HepG2 (cell line): ENCODE results near the gene IRS2. TPM values are rescaled to one million over a fixed set of nuclear protein-coding genes. Genes with fewer than 3 reads are reported as not detected.

Experiments
- ATAC-seq: fragments of 200-7000 bp; cut with Tn5 transposase; 3 replicates; pipeline ENCODE4 v1.9.1; 2020; ENCODE audit warnings: mild to moderate bottlenecking, moderate library complexity
- BruUV-seq: library from RNA; stranded (reverse); fragments of 400-500 nt; replicated peaks from 2 replicates; lab custom pipeline; 2021; lab: Mats Ljungman, UMichigan
- CTCF ChIA-PET: fragments of 300-600 bp; formaldehyde crosslinking; extraction: SDS; loops from one replicate; lab custom pipeline; 2021; ENCODE audit warnings: low total read pairs, inconsistent platforms, low intra/inter-chr PET ratio; lab: Yijun Ruan, JAX
- POLR2A ChIA-PET: fragments of 350-600 bp; sonication (Branson Sonifier 250); formaldehyde crosslinking; loops from one replicate; lab custom pipeline; 2020; ENCODE audit warnings: antibody characterized with exemption, inconsistent platforms; lab: Yijun Ruan, JAX
- DNase-seq: peaks from one replicate; pipeline ENCODE4 v3.0.0-alpha.2; 2015; ENCODE audit warnings: low spot score
- FAIRE-seq: peaks from 3 replicates; lab custom pipeline; 2011; peaks lifted over from hg19 to GRCh38; lab: Jason Lieb, UNC
- H2AFZ ChIP-seq: one replicate; pipeline ENCODE4 v1.6.1; 2011; ENCODE audit warnings: low read length, inconsistent platforms
- H3K27ac ChIP-seq: fragments of 300-600 bp; 3 replicates; pipeline ENCODE4 v1.8.0; 2011; ENCODE audit warnings: mixed run types, mild to moderate bottlenecking, mixed read lengths, low read length, inconsistent platforms; ENCODE audit not compliant: insufficient read depth; ENCODE audit errors: extremely low read length
- H3K27me3 ChIP-seq, 2 experiments: fragments of 200-600 bp in 1 of 2; 2 replicates in 1 of 2; 3 replicates in 1 of 2; pipeline versions ENCODE4 v1.6.0 to v1.8.0; 2011; ENCODE audit warnings: low read length in 2 of 2, mild to moderate bottlenecking in 2 of 2, moderate library complexity in 2 of 2, inconsistent platforms in 1 of 2; ENCODE audit not compliant: insufficient read depth in 2 of 2, control insufficient read depth in 1 of 2
- H3K36me3 ChIP-seq, 2 experiments: fragments of 200-600 bp in 1 of 2; replicated peaks in 1 of 2; 2 replicates in 1 of 2; 3 replicates in 1 of 2; pipeline versions ENCODE4 v1.5.1 to v1.8.0; 2011; ENCODE audit warnings: low read length in 2 of 2, inconsistent platforms in 1 of 2; ENCODE audit not compliant: insufficient read depth in 2 of 2, control insufficient read depth in 1 of 2
- H3K4me1 ChIP-seq: 2 replicates; pipeline ENCODE4 v1.5.1; 2012; ENCODE audit warnings: low read length, inconsistent platforms; ENCODE audit not compliant: insufficient read depth
- H3K4me2 ChIP-seq: 2 replicates; pipeline ENCODE4 v1.6.0; 2011; ENCODE audit warnings: low read depth, low read length, inconsistent platforms
- H3K4me3 ChIP-seq, 3 experiments: fragments of 200-600 bp in 1 of 3; sonication (generic), shearing (Covaris generic) in 1 of 3; replicated peaks in 1 of 3; 2 replicates each; pipeline ENCODE4 v1.5.1; 2011 to 2016; ENCODE audit warnings: low read length in 3 of 3, inconsistent platforms in 2 of 3, low read depth in 2 of 3, mild to moderate bottlenecking in 2 of 3, control low read depth in 1 of 3, mixed read lengths in 1 of 3; ENCODE audit not compliant: insufficient read depth in 1 of 3
- H3K79me2 ChIP-seq: one replicate; pipeline ENCODE4 v1.6.1; 2011; ENCODE audit warnings: low read length, inconsistent platforms; ENCODE audit not compliant: insufficient read depth
- H3K9ac ChIP-seq: 2 replicates; pipeline ENCODE4 v1.6.0; 2011; ENCODE audit warnings: mild to moderate bottlenecking, low read depth, low read length, inconsistent platforms; ENCODE audit not compliant: insufficient read depth
- H3K9me3 ChIP-seq: 2 replicates; pipeline ENCODE4 v1.5.1; 2012; ENCODE audit warnings: mild to moderate bottlenecking, low read length
- H4K20me1 ChIP-seq: 2 replicates; pipeline ENCODE4 v1.6.0; 2011; ENCODE audit warnings: inconsistent platforms, mild to moderate bottlenecking, low read length, moderate library complexity; ENCODE audit not compliant: insufficient read depth
- FOXO4 ChIP-seq: sonication (generic); formaldehyde crosslinking; conservative IDR thresholded peaks from 2 replicates; pipeline ENCODE4 v1.8.1; 2023; ENCODE audit warnings: missing genetic modification reagents
- FOXP4 ChIP-seq: sonication (generic); formaldehyde crosslinking; IDR thresholded peaks from 2 replicates; pipeline ENCODE4 v1.4.0; 2020; ENCODE audit warnings: missing genetic modification reagents
- NR0B2 ChIP-seq: sonication (generic); formaldehyde crosslinking; IDR thresholded peaks from 2 replicates; pipeline ENCODE4 v1.4.0; 2020; ENCODE audit warnings: mild to moderate bottlenecking, missing genetic modification reagents
- SOX13 ChIP-seq, 3 experiments: fragments of 450-650 bp in 1 of 3; sonication (generic) in 1 of 3; formaldehyde crosslinking in 1 of 3; IDR thresholded peaks in 2 of 3; conservative IDR thresholded peaks in 1 of 3; 2 replicates each; pipeline versions ENCODE4 v1.5.0 to v1.6.1; 2016 to 2020; ENCODE audit warnings: antibody characterized with exemption in 1 of 3, mild to moderate bottlenecking in 1 of 3, missing compliant biosample characterization in 1 of 3, missing genetic modification reagents in 1 of 3, moderate library complexity in 1 of 3
- ZHX2 ChIP-seq, 2 experiments: sonication (generic) in 1 of 2; formaldehyde crosslinking in 1 of 2; IDR thresholded peaks; 2 replicates each; pipeline versions ENCODE4 v1.6.1 to v1.9.0; 2014 to 2022; ENCODE audit warnings: antibody characterized with exemption in 1 of 2, borderline replicate concordance in 1 of 2, inconsistent platforms in 1 of 2, low read depth in 1 of 2, missing genetic modification reagents in 1 of 2
- WGBS: methylation state at CpG from one replicate; pipeline ENCODE4 v1.1.6; 2017; ENCODE audit warnings: low lambda C conversion rate; 5-methylcytosine and 5-hydroxymethylcytosine counted together
- in situ Hi-C: cut with HindIII; loops from 2 replicates; pipeline ENCODE4 v1.10.0; 2017; ENCODE audit warnings: low pct_unique_long_range_greater_than_20kb; ENCODE audit not compliant: extremely low pct_ligation_motif_present
- intact Hi-C: fragments of 100-400 bp; cut with micrococcal nuclease; formaldehyde crosslinking; loops from one replicate; pipeline ENCODE4 v1.10.0; 2022; ENCODE audit not compliant: unreplicated experiment
- polyA plus RNA-seq, 8 experiments: library from polyadenylated mRNA; depleted of rRNA in 3 of 8; stranded (reverse) in 7 of 8; unstranded in 1 of 8; fragments of >200 nt; fragmentation: Illumina TruSeq in 4 of 8; extraction: Trizol in 4 of 8; gene quantifications; 2 replicates each; pipeline versions ENCODE4 v1.2.1 to v1.2.3, GENCODE V29; 2011 to 2016; ENCODE audit warnings: low read depth in 4 of 8, missing spikeins in 1 of 8, mixed read lengths in 1 of 8; ENCODE audit not compliant: insufficient read depth in 1 of 8
- total RNA-seq, 5 experiments: library from RNA; depleted of rRNA; stranded (reverse); fragments of >200 nt; fragmentation: Illumina TruSeq; extraction: Trizol; gene quantifications; 2 replicates each; pipeline ENCODE4 v1.2.3, GENCODE V29; 2016; ENCODE audit warnings: low read depth in 1 of 5

Gene IRS2
- total and polyA plus RNA-seq, 2 of the 13 experiments (the other 11 are each of a cell fraction or from before 2014, with no cell fraction given), result 0.02 to 0.04 TPM

GRCh38 chr13:109725995-109726637 is 60.3 kb downstream of the IRS2 start:
- 30% methylated on average over 4 of the region's 7 CpGs for WGBS
- H3K4me2 ChIP-seq, result no peak overlapping the region

More at GRCh38 chr13:109725995-109726637, 60.3 kb downstream of the IRS2 start:
- H2AFZ ChIP-seq, result no peak overlapping the region
- no peak for DNase-seq
- H3K79me2 ChIP-seq, result no peaks in the 10 kb centered on the region
- intact Hi-C loops (no loop called here), in situ Hi-C loops (no loop called here)
- no peak overlapping the region for H3K27ac ChIP-seq
- no peaks in the 10 kb centered on the region for H3K36me3 ChIP-seq
- no peak overlapping the region for H3K9ac ChIP-seq
- peaks cover 0 to 23% of the 10 kb centered on the region in 2 experiments; a peak in 2 of 5 replicates for H3K27me3 ChIP-seq
- H4K20me1 ChIP-seq, result no peaks in the 10 kb centered on the region
- H3K4me1 ChIP-seq, result peaks cover 5% of the 10 kb centered on the region
- TF ChIP-seq ZHX2 (IDR thresholded peaks at IDR 0.05; ENCODE audit: low read depth) (no peak), ZHX2 (CRISPR knock-in tag; IDR thresholded peaks at IDR 0.05; ENCODE audit: borderline replicate concordance) (no peak), FOXO4 (CRISPR knock-in tag) (no peak), SOX13 (IDR thresholded peaks at IDR 0.05) (no peak), SOX13 (CRISPR knock-in tag; conservative IDR thresholded peaks at IDR 0.05 in 1 of 2, IDR thresholded peaks at IDR 0.05 in 1 of 2) (no peak), FOXP4 (CRISPR knock-in tag) (no peak), NR0B2 (no peak)
- no peak for ATAC-seq
- no peak overlapping the region for H3K4me3 ChIP-seq
- FAIRE-seq, result no peak
- BruUV-seq, result no TSS peak
- ChIA-PET CTCF (no interaction called here), POLR2A (no interaction called here)
- no peaks in the 10 kb centered on the region for H3K9me3 ChIP-seq
